Measurements from ENCODE around the gene CAMK4.

GRCh38 chr5:111412593-111412992 is 188.4 kb downstream of the CAMK4 start:
- TF ChIP-seq CTCF (conservative IDR thresholded peaks at IDR 0.05 in 1 of 2, IDR thresholded peaks at IDR 0.05 in 1 of 2; ENCODE audit: extremely low read depth in 1 of 2, insufficient read depth in 1 of 2, low read depth in 1 of 2, low read length in 2 of 2) (no peak), EZH2 (IDR thresholded peaks at IDR 0.05; ENCODE audit: borderline replicate concordance, low read length) (no peak)
